Measurements from ENCODE around the gene ACOT12. TPM values are rescaled to one million over a fixed set of nuclear protein-coding genes. Genes with fewer than 3 reads are reported as not detected.

Gene ACOT12
- total and polyA plus RNA-seq, 2 of the 13 experiments (the other 11 are each of a cell fraction or from before 2014, with no cell fraction given), result not detected

DNA sequence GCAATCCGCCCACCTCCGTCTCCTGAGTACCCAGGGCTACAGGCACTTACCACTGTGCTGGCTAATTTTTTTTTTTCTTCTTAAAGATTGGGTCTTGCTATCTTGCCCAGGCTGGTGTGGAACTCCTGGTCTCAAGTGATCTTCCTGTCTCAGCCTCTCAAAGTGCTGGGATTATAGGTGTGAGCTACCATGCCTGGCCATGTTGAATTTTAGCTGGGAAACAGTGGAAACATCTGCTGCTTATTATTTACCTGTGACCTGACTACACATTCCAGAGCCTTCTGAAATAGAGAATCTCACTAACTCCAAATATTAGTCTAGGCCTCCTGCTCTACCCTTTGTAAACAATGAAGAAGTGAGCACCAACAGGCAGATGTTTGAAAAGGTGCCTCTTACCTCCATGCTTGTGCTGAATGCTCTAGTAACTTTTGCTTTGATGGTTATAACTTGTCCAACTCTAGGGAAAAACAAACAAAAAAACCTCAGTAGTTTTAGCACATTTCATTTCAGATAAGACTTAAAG, 22.5 kb downstream of the ACOT12 start (continued):
- TF ChIP-seq CBX5 (CRISPR knock-in tag; IDR thresholded peaks at IDR 0.05; ENCODE audit: borderline replicate concordance) (no peak), HOXD1 (CRISPR knock-in tag; IDR thresholded peaks at IDR 0.05) (no peak), YEATS4 (CRISPR knock-in tag; IDR thresholded peaks at IDR 0.05; ENCODE audit: borderline replicate concordance) (no peak), MTF2 (CRISPR knock-in tag; IDR thresholded peaks at IDR 0.05; ENCODE audit: borderline replicate concordance) (no peak), NCOA1 (CRISPR knock-in tag; IDR thresholded peaks at IDR 0.05) (no peak), ATM (IDR thresholded peaks at IDR 0.05; ENCODE audit: borderline replicate concordance) (no peak), HDAC1 (CRISPR knock-in tag; IDR thresholded peaks at IDR 0.05) (peak; percentile 71; the same call in 1 of the 2 replicates), ZNF296 (CRISPR knock-in tag; conservative IDR thresholded peaks at IDR 0.05) (no peak), YEATS2 (CRISPR knock-in tag; IDR thresholded peaks at IDR 0.05; ENCODE audit: borderline replicate concordance) (no peak), KDM4B (CRISPR knock-in tag; IDR thresholded peaks at IDR 0.05) (no peak)
- TF ChIP-seq, protein P1, sequence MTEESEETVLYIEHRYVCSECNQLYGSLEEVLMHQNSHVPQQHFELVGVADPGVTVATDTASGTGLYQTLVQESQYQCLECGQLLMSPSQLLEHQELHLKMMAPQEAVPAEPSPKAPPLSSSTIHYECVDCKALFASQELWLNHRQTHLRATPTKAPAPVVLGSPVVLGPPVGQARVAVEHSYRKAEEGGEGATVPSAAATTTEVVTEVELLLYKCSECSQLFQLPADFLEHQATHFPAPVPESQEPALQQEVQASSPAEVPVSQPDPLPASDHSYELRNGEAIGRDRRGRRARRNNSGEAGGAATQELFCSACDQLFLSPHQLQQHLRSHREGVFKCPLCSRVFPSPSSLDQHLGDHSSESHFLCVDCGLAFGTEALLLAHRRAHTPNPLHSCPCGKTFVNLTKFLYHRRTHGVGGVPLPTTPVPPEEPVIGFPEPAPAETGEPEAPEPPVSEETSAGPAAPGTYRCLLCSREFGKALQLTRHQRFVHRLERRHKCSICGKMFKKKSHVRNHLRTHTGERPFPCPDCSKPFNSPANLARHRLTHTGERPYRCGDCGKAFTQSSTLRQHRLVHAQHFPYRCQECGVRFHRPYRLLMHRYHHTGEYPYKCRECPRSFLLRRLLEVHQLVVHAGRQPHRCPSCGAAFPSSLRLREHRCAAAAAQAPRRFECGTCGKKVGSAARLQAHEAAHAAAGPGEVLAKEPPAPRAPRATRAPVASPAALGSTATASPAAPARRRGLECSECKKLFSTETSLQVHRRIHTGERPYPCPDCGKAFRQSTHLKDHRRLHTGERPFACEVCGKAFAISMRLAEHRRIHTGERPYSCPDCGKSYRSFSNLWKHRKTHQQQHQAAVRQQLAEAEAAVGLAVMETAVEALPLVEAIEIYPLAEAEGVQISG (CRISPR knock-in tag; IDR thresholded peaks at IDR 0.05), result no peak
- TF ChIP-seq, protein P2, sequence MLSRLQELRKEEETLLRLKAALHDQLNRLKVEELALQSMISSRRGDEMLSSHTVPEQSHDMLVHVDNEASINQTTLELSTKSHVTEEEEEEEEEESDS (CRISPR knock-in tag; IDR thresholded peaks at IDR 0.05; ENCODE audit: borderline replicate concordance), result no peak
- TF ChIP-seq, protein P3, sequence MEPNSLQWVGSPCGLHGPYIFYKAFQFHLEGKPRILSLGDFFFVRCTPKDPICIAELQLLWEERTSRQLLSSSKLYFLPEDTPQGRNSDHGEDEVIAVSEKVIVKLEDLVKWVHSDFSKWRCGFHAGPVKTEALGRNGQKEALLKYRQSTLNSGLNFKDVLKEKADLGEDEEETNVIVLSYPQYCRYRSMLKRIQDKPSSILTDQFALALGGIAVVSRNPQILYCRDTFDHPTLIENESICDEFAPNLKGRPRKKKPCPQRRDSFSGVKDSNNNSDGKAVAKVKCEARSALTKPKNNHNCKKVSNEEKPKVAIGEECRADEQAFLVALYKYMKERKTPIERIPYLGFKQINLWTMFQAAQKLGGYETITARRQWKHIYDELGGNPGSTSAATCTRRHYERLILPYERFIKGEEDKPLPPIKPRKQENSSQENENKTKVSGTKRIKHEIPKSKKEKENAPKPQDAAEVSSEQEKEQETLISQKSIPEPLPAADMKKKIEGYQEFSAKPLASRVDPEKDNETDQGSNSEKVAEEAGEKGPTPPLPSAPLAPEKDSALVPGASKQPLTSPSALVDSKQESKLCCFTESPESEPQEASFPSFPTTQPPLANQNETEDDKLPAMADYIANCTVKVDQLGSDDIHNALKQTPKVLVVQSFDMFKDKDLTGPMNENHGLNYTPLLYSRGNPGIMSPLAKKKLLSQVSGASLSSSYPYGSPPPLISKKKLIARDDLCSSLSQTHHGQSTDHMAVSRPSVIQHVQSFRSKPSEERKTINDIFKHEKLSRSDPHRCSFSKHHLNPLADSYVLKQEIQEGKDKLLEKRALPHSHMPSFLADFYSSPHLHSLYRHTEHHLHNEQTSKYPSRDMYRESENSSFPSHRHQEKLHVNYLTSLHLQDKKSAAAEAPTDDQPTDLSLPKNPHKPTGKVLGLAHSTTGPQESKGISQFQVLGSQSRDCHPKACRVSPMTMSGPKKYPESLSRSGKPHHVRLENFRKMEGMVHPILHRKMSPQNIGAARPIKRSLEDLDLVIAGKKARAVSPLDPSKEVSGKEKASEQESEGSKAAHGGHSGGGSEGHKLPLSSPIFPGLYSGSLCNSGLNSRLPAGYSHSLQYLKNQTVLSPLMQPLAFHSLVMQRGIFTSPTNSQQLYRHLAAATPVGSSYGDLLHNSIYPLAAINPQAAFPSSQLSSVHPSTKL (CRISPR knock-in tag; IDR thresholded peaks at IDR 0.05), result peak; percentile 94
- TF ChIP-seq, protein P4, sequence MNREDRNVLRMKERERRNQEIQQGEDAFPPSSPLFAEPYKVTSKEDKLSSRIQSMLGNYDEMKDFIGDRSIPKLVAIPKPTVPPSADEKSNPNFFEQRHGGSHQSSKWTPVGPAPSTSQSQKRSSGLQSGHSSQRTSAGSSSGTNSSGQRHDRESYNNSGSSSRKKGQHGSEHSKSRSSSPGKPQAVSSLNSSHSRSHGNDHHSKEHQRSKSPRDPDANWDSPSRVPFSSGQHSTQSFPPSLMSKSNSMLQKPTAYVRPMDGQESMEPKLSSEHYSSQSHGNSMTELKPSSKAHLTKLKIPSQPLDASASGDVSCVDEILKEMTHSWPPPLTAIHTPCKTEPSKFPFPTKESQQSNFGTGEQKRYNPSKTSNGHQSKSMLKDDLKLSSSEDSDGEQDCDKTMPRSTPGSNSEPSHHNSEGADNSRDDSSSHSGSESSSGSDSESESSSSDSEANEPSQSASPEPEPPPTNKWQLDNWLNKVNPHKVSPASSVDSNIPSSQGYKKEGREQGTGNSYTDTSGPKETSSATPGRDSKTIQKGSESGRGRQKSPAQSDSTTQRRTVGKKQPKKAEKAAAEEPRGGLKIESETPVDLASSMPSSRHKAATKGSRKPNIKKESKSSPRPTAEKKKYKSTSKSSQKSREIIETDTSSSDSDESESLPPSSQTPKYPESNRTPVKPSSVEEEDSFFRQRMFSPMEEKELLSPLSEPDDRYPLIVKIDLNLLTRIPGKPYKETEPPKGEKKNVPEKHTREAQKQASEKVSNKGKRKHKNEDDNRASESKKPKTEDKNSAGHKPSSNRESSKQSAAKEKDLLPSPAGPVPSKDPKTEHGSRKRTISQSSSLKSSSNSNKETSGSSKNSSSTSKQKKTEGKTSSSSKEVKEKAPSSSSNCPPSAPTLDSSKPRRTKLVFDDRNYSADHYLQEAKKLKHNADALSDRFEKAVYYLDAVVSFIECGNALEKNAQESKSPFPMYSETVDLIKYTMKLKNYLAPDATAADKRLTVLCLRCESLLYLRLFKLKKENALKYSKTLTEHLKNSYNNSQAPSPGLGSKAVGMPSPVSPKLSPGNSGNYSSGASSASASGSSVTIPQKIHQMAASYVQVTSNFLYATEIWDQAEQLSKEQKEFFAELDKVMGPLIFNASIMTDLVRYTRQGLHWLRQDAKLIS (CRISPR knock-in tag; IDR thresholded peaks at IDR 0.05), result no peak
- TF ChIP-seq, protein P5, sequence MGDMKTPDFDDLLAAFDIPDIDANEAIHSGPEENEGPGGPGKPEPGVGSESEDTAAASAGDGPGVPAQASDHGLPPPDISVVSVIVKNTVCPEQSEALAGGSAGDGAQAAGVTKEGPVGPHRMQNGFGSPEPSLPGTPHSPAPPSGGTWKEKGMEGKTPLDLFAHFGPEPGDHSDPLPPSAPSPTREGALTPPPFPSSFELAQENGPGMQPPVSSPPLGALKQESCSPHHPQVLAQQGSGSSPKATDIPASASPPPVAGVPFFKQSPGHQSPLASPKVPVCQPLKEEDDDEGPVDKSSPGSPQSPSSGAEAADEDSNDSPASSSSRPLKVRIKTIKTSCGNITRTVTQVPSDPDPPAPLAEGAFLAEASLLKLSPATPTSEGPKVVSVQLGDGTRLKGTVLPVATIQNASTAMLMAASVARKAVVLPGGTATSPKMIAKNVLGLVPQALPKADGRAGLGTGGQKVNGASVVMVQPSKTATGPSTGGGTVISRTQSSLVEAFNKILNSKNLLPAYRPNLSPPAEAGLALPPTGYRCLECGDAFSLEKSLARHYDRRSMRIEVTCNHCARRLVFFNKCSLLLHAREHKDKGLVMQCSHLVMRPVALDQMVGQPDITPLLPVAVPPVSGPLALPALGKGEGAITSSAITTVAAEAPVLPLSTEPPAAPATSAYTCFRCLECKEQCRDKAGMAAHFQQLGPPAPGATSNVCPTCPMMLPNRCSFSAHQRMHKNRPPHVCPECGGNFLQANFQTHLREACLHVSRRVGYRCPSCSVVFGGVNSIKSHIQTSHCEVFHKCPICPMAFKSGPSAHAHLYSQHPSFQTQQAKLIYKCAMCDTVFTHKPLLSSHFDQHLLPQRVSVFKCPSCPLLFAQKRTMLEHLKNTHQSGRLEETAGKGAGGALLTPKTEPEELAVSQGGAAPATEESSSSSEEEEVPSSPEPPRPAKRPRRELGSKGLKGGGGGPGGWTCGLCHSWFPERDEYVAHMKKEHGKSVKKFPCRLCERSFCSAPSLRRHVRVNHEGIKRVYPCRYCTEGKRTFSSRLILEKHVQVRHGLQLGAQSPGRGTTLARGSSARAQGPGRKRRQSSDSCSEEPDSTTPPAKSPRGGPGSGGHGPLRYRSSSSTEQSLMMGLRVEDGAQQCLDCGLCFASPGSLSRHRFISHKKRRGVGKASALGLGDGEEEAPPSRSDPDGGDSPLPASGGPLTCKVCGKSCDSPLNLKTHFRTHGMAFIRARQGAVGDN (CRISPR knock-in tag; IDR thresholded peaks at IDR 0.05), result no peak
